Adrenal gland (tissue), 12 donors: ENCODE measurements around the gene PRR14L. TPM values are rescaled to one million over a fixed set of nuclear protein-coding genes. Genes with fewer than 3 reads are reported as not detected.
A peak's percentile ranks its signal among the peaks of the same experiment; 100 is the strongest.
"Not testable (repeated sequence)": the region's sequence is repeated elsewhere in the genome, so short reads cannot be mapped to it uniquely, and the experiment has no call there.

Experiments used
- DNase-seq, 7 donors: peaks; one replicate each; pipeline ENCODE4 v3.0.0-alpha.2; 2019 to 2020
- H3K27ac ChIP-seq, 5 donors: fragments of 200-600 bp; sonication (generic) in 4 of 5; 1 replicate in 3 of 5; 2 replicates in 2 of 5; pipeline versions ENCODE4 v1.5.1 to v1.8.0; 2016 to 2020; ENCODE audit warnings: mild to moderate bottlenecking in 1 of 5
- H3K27me3 ChIP-seq: fragments of 200-600 bp; 2 replicates; pipeline ENCODE4 v1.8.0; 2021
- H3K36me3 ChIP-seq, 2 donors: fragments of 200-600 bp; replicated peaks in 1 of 2; 1 replicate in 1 of 2; 2 replicates in 1 of 2; pipeline versions ENCODE4 v1.5.1 to v1.8.0; 2018 to 2022
- H3K4me1 ChIP-seq, 2 donors: fragments of 200-600 bp; replicated peaks in 1 of 2; 1 replicate in 1 of 2; 2 replicates in 1 of 2; pipeline versions ENCODE4 v1.5.1 to v1.8.0; 2018 to 2021
- H3K4me3 ChIP-seq, 4 donors: fragments of 200-600 bp; sonication (generic) in 3 of 4; one replicate each; pipeline ENCODE4 v1.5.1; 2016 to 2018
- H3K9me3 ChIP-seq, 3 donors: fragments of 200-600 bp; sonication (generic) in 1 of 3; replicated peaks in 1 of 3; 1 replicate in 2 of 3; 2 replicates in 1 of 3; pipeline versions ENCODE4 v1.5.1 to v1.8.0; 2016 to 2021
- CTCF ChIP-seq, 6 experiments: fragments of 450-650 bp in 4 of 6; fragments of 200-600 bp in 2 of 6; sonication (generic) in 1 of 6; IDR thresholded peaks; 1 replicate in 5 of 6; 2 replicates in 1 of 6; pipeline versions ENCODE4 v1.5.1 to v1.8.0; 2016 to 2021; ENCODE audit warnings: antibody characterized with exemption in 6 of 6, mild to moderate bottlenecking in 2 of 6, moderate library complexity in 1 of 6
- POLR2A ChIP-seq, 2 donors: fragments of 450-650 bp; IDR thresholded peaks; one replicate each; pipeline ENCODE4 v1.6.1; 2017; ENCODE audit warnings: antibody characterized with exemption in 2 of 2, mild to moderate bottlenecking in 2 of 2, moderate library complexity in 1 of 2
- WGBS, 4 donors: extraction: QIAGEN DNeasy Blood & Tissue Kit in 2 of 4; methylation state at CpG; one replicate each; pipeline versions ENCODE4 v1.1.5 to v1.1.7; 2013 to 2017; 5-methylcytosine and 5-hydroxymethylcytosine counted together
- intact Hi-C, 2 donors: fragments of 100-400 bp; cut with DNase I; formaldehyde crosslinking; loops; one replicate each; pipeline versions ENCODE4 v1.14.1 to v1.15.0; 2022 to 2023
- polyA plus RNA-seq, 3 donors: library from polyadenylated mRNA; stranded (reverse); fragments of 200-250 nt in 2 of 3; fragments of 350-450 nt in 1 of 3; fragmentation: Illumina TruSeq in 1 of 3; extraction: RNeasy Lipid Tissue Mini Kit (QIAGEN cat#74804) in 1 of 3; gene quantifications; one replicate each; pipeline ENCODE4 v1.2.3, GENCODE V29; 2013 to 2014
- total RNA-seq, 9 donors: library from RNA; depleted of rRNA in 4 of 9; stranded (reverse); fragments of >200 nt in 4 of 9; fragments of 120-200 nt in 1 of 9; fragmentation: NEBNext Ultra II Directional in 1 of 9; extraction: Animal tissue kit (Norgen Biotek cat#: 25700) in 1 of 9; gene quantifications; one replicate each; pipeline versions ENCODE4 v1.1.0 to v1.2.4, GENCODE V29; 2013 to 2023
- donor health status: healthy with polysubstance abuse.
- donor health status: Bipolar disorder and iron deficiency.
- donor health status: DM: yes; HTN: yes; CAD: no.
- donor health status: DM: no; HTN: no; CAD: no.
- donor health status: DM: no; HTN: no; CAD: no.
- donor health status: DM: yes; HTN: yes; CAD: no.

PRR14L gene
- total and polyA plus RNA-seq, 12 donors: 6.8 to 53.6 (median 23.1) TPM

DNA sequence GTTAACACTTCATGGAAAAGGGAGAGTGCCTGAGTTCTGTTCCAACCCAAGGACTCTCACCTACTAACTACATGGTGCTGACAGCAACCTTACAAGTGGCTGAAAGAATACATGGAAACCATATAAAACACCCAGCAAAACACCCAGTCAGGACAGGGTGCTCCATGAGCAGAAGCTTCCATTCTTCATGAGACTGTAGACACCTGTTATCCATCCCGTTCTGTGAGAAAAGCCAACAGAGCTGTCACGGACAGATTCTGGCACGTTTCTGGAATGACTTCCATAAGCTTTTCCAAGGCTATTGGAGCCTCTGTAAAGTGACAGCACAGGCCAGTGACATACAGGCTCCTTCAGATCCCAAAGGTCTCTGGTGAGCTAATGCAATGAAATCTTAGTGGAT, 23.2 kb downstream of the PRR14L start:
- peaks cover 0 to 23% of the 10 kb centered on the region in 2 donors for H3K36me3 ChIP-seq
- intact Hi-C loops: no loop called here
- 78 to 80% (median 80%) methylated on average over 3 of the region's 3 CpGs for WGBS, 4 donors

DNA sequence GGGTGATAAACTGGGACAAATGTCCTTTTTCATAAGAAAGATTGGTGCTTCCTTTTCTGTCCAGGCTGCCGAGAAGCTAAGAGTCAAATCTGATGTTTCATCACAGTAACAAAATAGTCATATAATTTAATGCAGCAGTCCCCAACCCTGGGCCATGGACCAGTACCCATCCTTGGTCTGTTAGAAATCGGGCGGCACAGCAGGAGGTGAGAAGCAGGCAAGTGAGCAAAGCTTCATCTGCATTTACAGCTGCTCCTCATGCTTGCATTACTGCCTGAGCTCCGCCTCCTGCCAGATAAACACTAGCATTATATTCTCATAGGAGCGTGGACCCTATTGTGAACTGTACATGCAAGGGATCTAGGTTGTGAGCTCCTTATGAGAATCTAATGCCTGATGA, 26.2 kb downstream of the PRR14L start:
- Histone ChIP-seq H3K36me3 (peaks cover 0 to 35% of the 10 kb centered on the region in 2 donors), H3K27me3 (no peaks in the 10 kb centered on the region), H3K9me3 (no peaks in the 10 kb centered on the region), H3K27ac (no peak overlapping the region), H3K4me1 (peaks cover 0 to 5% of the 10 kb centered on the region in 2 donors), H3K4me3 (no peak overlapping the region)
- TF ChIP-seq POLR2A (IDR thresholded peaks at IDR 0.05) (no peak), CTCF (IDR thresholded peaks at IDR 0.05) (no peak)
- DNase-seq: peak in 1 of 7 donors; percentile 15
- WGBS, 4 donors: 79 to 91% (median 87%) methylated on average over 5 of the region's 5 CpGs
- intact Hi-C loops: no loop called here

More for the DNA sequence above, 23.2 kb downstream of the PRR14L start:
- H3K4me3 ChIP-seq: no peak overlapping the region
- H3K27me3 ChIP-seq: no peaks in the 10 kb centered on the region
- H3K27ac ChIP-seq: no peak overlapping the region
- H3K9me3 ChIP-seq: no peaks in the 10 kb centered on the region
- H3K4me1 ChIP-seq: peaks cover 0 to 8% of the 10 kb centered on the region in 2 donors
- TF ChIP-seq POLR2A (IDR thresholded peaks at IDR 0.05) (no peak), CTCF (IDR thresholded peaks at IDR 0.05) (no peak)
- DNase-seq: peak in 1 of 7 donors; percentile 28

DNA sequence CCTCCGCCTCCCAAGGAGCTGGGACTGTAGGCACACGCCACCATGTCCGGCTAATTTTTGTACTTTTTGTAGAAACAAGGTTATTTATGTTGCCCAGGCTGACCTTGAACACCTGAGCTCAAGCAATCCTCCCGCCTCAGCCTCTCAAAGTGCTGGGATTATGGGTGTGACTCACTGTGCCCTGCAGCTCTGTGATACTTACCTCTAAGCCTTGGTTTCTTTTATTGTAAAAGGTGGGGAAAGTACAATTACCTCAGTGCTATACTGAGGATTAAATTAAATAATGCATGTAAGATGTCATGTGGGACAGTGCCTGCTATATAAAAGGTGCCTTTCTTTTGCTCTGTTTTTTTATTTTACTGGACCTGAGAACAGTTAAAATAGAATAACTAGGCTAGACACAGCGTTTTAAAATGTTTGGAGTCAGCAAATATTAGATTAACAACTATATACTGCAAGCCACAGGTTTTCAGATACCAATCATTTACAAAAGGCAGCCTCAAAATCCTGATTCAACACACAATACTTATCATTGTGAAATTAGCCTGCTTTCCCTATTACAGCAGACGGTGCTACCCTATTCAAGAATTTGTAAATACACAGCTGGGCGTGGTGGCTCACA, 30.0 kb downstream of the PRR14L start:
- Histone ChIP-seq H3K27me3 (no peaks in the 10 kb centered on the region), H3K4me1 (peaks cover 0 to 10% of the 10 kb centered on the region in 2 donors), H3K4me3 (no peak overlapping the region), H3K27ac (no peak overlapping the region), H3K36me3 (peaks cover 0 to 54% of the 10 kb centered on the region in 2 donors), H3K9me3 (no peaks in the 10 kb centered on the region)
- TF ChIP-seq POLR2A (IDR thresholded peaks at IDR 0.05) (no peak), CTCF (IDR thresholded peaks at IDR 0.05) (no peak)
- 92 to 94% (median 94%) methylated on average over 6 to 7 of the region's 7 CpGs for WGBS, 4 donors
- DNase-seq: peak in 1 of 7 donors; percentile 35
- intact Hi-C loops: no loop called here

- 51 to 64% (median 56%) methylated on average over 5 of the region's 5 CpGs for WGBS, 4 donors
- intact Hi-C loops: no loop called here
- no peak overlapping the region for H3K4me3 ChIP-seq
- peaks cover 0 to 47% of the 10 kb centered on the region in 2 donors for H3K36me3 ChIP-seq
- H3K4me1 ChIP-seq: peaks cover 0 to 12% of the 10 kb centered on the region in 2 donors
- peak overlapping the region in 1 of 5 donors; percentile 1 for H3K27ac ChIP-seq
- TF ChIP-seq POLR2A (IDR thresholded peaks at IDR 0.05): no peak
- no peak for TF ChIP-seq CTCF (IDR thresholded peaks at IDR 0.05)
- peak in 3 of 7 donors; percentile 11 to 25 (median 17) for DNase-seq
- H3K27me3 ChIP-seq: no peaks in the 10 kb centered on the region
- no peaks in the 10 kb centered on the region for H3K9me3 ChIP-seq
These were observed 34.7 kb downstream of the PRR14L start for GRCh38 chr22:31715147-31715778.

DNA sequence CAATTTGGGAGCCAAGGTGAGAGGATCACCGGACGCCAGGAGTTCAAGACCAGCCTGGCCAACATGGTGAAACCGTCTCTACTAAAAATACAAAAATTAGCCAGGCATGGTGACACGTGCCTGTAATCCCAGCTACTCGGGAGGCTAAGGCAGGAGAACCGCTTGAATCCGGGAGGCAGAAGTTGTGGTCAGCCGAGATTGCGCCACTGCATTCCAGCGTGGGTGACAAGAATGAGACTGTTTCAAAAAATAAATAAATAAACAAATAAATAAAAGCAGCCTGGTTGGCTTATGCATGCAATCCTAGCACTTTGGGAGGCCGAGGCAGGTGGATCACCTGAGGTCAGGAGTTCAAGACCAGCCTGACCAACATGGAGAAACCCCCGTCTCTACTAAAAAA, 38.7 kb downstream of the PRR14L start:
- 77 to 93% (median 88%) methylated on average over 12 of the region's 12 CpGs for WGBS, 4 donors
- H3K27ac ChIP-seq, H3K27me3 ChIP-seq, intact Hi-C loops, H3K9me3 ChIP-seq, H3K4me3 ChIP-seq: not testable (repeated sequence)
- Histone ChIP-seq H3K4me1 (peaks cover 0 to 12% of the 10 kb centered on the region in 2 donors), H3K36me3 (peaks cover 0 to 35% of the 10 kb centered on the region in 2 donors)
- DNase-seq: peak in 1 of 7 donors; percentile 46
